ENCODE results near the gene UBLCP1.

DNA sequence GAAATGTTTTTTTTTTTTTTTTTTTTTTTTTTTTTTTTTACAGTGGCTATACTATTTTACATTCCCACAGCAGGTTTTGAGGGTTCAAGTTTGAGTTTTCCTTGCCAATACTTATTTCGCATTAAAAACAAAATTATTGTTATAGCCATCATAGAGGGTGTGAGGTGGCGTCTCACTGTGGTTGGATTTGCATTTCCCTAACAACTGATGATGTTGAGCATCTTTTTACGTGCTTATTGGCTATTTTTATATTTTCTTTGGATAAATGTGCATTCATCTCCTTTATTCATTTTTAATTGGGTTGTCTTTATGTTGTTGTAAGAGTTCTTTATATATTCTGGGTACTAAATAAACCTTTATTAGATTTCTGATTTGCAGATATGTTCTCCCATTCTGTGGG is 18.9 kb upstream of the UBLCP1 start:
- TF ChIP-seq EZH2 (IDR thresholded peaks at IDR 0.05; ENCODE audit: borderline replicate concordance) (no peak), EZH2phosphoT487 (IDR thresholded peaks at IDR 0.05; ENCODE audit: low read depth, severe bottlenecking, unreplicated experiment) (no peak)
- TF ChIP-seq, protein P1, sequence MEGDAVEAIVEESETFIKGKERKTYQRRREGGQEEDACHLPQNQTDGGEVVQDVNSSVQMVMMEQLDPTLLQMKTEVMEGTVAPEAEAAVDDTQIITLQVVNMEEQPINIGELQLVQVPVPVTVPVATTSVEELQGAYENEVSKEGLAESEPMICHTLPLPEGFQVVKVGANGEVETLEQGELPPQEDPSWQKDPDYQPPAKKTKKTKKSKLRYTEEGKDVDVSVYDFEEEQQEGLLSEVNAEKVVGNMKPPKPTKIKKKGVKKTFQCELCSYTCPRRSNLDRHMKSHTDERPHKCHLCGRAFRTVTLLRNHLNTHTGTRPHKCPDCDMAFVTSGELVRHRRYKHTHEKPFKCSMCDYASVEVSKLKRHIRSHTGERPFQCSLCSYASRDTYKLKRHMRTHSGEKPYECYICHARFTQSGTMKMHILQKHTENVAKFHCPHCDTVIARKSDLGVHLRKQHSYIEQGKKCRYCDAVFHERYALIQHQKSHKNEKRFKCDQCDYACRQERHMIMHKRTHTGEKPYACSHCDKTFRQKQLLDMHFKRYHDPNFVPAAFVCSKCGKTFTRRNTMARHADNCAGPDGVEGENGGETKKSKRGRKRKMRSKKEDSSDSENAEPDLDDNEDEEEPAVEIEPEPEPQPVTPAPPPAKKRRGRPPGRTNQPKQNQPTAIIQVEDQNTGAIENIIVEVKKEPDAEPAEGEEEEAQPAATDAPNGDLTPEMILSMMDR (IDR thresholded peaks at IDR 0.05; ENCODE audit: poor library complexity) = no peak

Data from hepatocyte (in vitro differentiated cells).